Measurements from ENCODE around the gene SUSD3.
A peak's percentile ranks its signal among the peaks of the same experiment; 100 is the strongest.

The SUSD3 gene

GRCh38 chr9:93064392-93065134, 6.1 kb downstream of the SUSD3 start:
- TF ChIP-seq, protein P1, sequence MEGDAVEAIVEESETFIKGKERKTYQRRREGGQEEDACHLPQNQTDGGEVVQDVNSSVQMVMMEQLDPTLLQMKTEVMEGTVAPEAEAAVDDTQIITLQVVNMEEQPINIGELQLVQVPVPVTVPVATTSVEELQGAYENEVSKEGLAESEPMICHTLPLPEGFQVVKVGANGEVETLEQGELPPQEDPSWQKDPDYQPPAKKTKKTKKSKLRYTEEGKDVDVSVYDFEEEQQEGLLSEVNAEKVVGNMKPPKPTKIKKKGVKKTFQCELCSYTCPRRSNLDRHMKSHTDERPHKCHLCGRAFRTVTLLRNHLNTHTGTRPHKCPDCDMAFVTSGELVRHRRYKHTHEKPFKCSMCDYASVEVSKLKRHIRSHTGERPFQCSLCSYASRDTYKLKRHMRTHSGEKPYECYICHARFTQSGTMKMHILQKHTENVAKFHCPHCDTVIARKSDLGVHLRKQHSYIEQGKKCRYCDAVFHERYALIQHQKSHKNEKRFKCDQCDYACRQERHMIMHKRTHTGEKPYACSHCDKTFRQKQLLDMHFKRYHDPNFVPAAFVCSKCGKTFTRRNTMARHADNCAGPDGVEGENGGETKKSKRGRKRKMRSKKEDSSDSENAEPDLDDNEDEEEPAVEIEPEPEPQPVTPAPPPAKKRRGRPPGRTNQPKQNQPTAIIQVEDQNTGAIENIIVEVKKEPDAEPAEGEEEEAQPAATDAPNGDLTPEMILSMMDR (IDR thresholded peaks at IDR 0.05; ENCODE audit: poor library complexity, severe bottlenecking): no peak
- Histone ChIP-seq H3K36me3 (ENCODE audit: low read depth) (no peaks in the 10 kb centered on the region), H3K27me3 (ENCODE audit: insufficient read depth, poor library complexity, severe bottlenecking) (peaks cover 3% of the 10 kb centered on the region), H3K9me3 (ENCODE audit: severe bottlenecking) (no peaks in the 10 kb centered on the region), H3K27ac (ENCODE audit: poor library complexity, severe bottlenecking) (no peak overlapping the region), H3K4me3 (ENCODE audit: severe bottlenecking) (no peak overlapping the region), H3K4me1 (ENCODE audit: insufficient read depth, poor library complexity, severe bottlenecking) (no peaks in the 10 kb centered on the region)
- DNase-seq (ENCODE audit: low spot score): no peak
- peak; percentile 48 for ATAC-seq (ENCODE audit: low read depth)

DNA sequence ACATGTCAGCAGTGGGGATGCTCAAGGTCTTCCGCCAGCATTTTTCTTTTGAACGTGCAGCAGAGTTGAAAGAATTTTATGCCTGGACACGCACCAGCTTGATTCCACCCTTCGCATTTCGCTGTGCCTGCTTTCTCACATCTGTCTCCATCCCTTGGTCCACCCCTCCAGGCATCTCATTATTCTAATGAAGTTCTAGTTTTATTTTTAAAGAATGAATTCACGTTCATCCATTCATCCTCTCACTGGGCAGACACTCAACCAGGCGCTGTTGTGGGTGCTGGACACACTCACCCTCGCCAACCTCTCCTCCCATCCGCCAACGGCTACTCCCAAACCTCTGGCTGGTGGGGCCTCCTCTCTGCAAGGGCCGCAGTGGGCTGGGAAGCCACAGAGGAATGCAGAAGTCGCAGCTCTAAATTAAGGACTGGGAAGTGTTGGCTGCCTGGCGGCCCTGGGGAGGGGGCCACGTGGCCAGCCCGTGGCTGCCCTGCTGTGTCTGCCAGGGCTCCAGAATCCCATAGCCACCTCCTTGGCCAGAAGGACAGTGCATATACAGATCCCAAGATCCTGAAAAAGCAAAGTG, 6.7 kb downstream of the SUSD3 start:
- peaks cover 3% of the 10 kb centered on the region for H3K27me3 ChIP-seq (ENCODE audit: insufficient read depth, poor library complexity, severe bottlenecking)
- H3K27ac ChIP-seq (ENCODE audit: poor library complexity, severe bottlenecking): no peak overlapping the region
- no peaks in the 10 kb centered on the region for H3K36me3 ChIP-seq (ENCODE audit: low read depth)
- no peak for ATAC-seq (ENCODE audit: low read depth)
- no peaks in the 10 kb centered on the region for H3K9me3 ChIP-seq (ENCODE audit: severe bottlenecking)
- DNase-seq (ENCODE audit: low spot score): no peak
- TF ChIP-seq, protein P1 (IDR thresholded peaks at IDR 0.05; ENCODE audit: poor library complexity, severe bottlenecking): no peak
- no peaks in the 10 kb centered on the region for H3K4me1 ChIP-seq (ENCODE audit: insufficient read depth, poor library complexity, severe bottlenecking)
- H3K4me3 ChIP-seq (ENCODE audit: severe bottlenecking): no peak overlapping the region

DNA sequence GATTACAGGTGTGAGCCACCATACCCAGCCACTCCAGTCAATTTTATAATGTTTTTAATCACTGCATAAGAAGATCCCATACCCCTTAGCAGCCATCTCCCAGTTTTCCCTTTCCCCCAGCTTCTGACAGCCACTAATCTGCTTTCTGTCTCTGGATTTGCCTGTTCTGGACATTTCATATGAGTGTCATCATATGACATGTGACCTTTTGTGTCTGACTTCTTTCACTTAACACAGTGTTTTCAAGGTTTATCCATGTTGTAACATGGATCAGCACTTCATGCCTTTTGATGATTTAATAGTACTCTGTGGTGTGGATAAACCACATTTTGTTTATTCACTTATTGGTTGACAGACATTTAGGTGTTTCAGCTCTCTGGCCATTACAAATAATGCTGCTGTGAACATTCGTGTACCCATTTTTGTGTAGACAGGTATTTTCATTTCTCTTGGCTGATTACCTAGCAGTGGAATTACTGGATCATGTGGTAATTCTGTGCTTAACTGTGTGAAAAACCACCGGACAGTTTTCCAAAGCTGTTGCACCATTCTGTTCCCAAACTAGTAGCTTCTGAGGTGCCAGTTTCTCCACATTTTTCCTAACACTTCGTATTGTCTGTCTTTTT, 8.6 kb downstream of the SUSD3 start:
- DNase-seq (ENCODE audit: low spot score): no peak
- H3K4me1 ChIP-seq (ENCODE audit: insufficient read depth, poor library complexity, severe bottlenecking): no peaks in the 10 kb centered on the region

DNA sequence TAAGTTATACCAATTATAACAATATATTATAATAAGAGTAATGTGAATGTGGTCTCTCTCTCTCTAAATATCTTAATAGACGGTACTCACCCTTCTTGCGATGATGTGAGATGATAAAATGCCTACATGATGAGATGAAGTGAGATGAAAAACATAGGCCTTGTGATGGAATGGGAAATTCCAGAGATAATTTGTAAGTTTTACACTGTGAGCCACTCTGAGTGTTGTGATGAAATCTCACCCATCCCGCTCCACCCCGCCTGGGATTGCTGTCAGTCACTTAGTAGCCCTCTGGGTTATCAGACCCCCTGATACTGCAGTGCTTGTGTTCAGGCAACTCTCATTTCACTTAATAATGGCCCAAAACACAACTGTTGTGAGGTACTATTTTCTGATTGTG, 10.5 kb downstream of the SUSD3 start:
- no peaks in the 10 kb centered on the region for H3K4me1 ChIP-seq (ENCODE audit: insufficient read depth, poor library complexity, severe bottlenecking)
- TF ChIP-seq, protein P1 (IDR thresholded peaks at IDR 0.05; ENCODE audit: poor library complexity, severe bottlenecking): no peak
- no peak for DNase-seq (ENCODE audit: low spot score)
- no peak for ATAC-seq (ENCODE audit: low read depth)
- H3K9me3 ChIP-seq (ENCODE audit: severe bottlenecking): no peaks in the 10 kb centered on the region
- H3K36me3 ChIP-seq (ENCODE audit: low read depth): no peaks in the 10 kb centered on the region
- no peak overlapping the region for H3K4me3 ChIP-seq (ENCODE audit: severe bottlenecking)
- H3K27me3 ChIP-seq (ENCODE audit: insufficient read depth, poor library complexity, severe bottlenecking): peaks cover 3% of the 10 kb centered on the region
- H3K27ac ChIP-seq (ENCODE audit: poor library complexity, severe bottlenecking): no peak overlapping the region

More for the DNA sequence above, 8.6 kb downstream of the SUSD3 start:
- Histone ChIP-seq H3K36me3 (ENCODE audit: low read depth) (no peaks in the 10 kb centered on the region), H3K27ac (ENCODE audit: poor library complexity, severe bottlenecking) (no peak overlapping the region), H3K4me3 (ENCODE audit: severe bottlenecking) (no peak overlapping the region), H3K9me3 (ENCODE audit: severe bottlenecking) (no peaks in the 10 kb centered on the region), H3K27me3 (ENCODE audit: insufficient read depth, poor library complexity, severe bottlenecking) (peaks cover 3% of the 10 kb centered on the region)
- ATAC-seq (ENCODE audit: low read depth): no peak
- TF ChIP-seq, protein P1 (IDR thresholded peaks at IDR 0.05; ENCODE audit: poor library complexity, severe bottlenecking): no peak

All from RWPE2 (cell line).